ENCODE measurements around the gene ZNF248. TPM values are rescaled to one million over a fixed set of nuclear protein-coding genes. Genes with fewer than 3 reads are reported as not detected.

Gene ZNF248
- total and polyA plus RNA-seq, 2 donors (not counting 1 experiment from before 2014, with no cell fraction given) = 6.9 to 10.9 TPM

DNA sequence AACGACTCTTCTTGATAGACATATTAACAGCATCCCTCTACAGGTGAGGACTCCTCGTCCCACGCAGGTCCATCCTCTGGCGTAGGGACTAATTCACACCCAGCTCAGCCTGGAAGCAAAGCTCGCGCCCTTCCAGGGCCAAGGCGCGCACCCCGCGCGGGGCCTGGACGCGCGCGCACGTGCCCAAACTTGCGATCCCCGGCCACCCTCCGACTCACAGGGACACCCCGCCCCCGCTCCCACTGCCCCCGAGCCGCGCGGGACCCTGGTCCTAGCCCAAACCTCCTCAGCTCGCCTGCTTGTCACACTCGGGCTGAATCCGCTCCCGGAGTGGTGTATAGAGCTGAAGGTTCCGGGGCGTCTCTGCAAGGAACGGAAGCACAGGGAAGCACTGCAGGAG, 76.9 kb downstream of the ZNF248 start:
- no peak for TF ChIP-seq EZH2 (IDR thresholded peaks at IDR 0.05; ENCODE audit: low read length, missing control alignments)
- TF ChIP-seq CTCF (conservative IDR thresholded peaks at IDR 0.05 in 1 of 2, IDR thresholded peaks at IDR 0.05 in 1 of 2; ENCODE audit: low read depth in 1 of 2, low read length in 2 of 2) = no peak
- Histone ChIP-seq H3K4me1 (ENCODE audit: control insufficient read depth, extremely low read depth, insufficient read depth, low read length) (no peaks in the 10 kb centered on the region), H3K27ac (ENCODE audit: insufficient read depth, low read length) (no peak overlapping the region)

DNA sequence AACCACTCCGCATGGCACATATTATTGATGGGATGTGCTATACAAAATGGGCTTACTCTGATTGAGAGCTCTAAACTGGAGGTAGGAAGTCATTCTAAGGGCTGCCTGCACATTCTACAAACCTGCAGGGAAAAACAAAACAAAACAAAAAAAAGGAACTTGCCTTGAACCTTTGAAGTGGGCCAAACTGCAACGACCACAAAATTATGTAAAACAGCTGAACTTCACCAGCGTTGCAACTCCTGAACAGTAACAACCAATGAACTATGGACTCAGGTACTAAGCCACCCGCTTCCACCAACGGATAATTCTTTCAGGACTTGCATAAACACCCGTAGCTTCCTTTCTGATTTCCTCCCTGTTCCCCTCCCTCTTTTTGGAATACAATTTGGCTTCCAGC, 80.4 kb downstream of the ZNF248 start:
- TF ChIP-seq CTCF (conservative IDR thresholded peaks at IDR 0.05 in 1 of 2, IDR thresholded peaks at IDR 0.05 in 1 of 2; ENCODE audit: low read depth in 1 of 2, low read length in 2 of 2) (no peak), EZH2 (IDR thresholded peaks at IDR 0.05; ENCODE audit: low read length, missing control alignments) (no peak)
- Histone ChIP-seq H3K9me3 (ENCODE audit: control insufficient read depth, insufficient read depth, low read depth, low read length) (no peaks in the 10 kb centered on the region), H3K4me2 (ENCODE audit: extremely low read depth, insufficient read depth, low read length) (no peak overlapping the region), H3K9ac (ENCODE audit: insufficient read depth, low read length) (no peak overlapping the region), H3K79me2 (ENCODE audit: control insufficient read depth, insufficient read depth, low read length) (no peaks in the 10 kb centered on the region), H3K4me1 (ENCODE audit: control insufficient read depth, extremely low read depth, insufficient read depth, low read length) (no peaks in the 10 kb centered on the region), H4K20me1 (ENCODE audit: control insufficient read depth, extremely low read depth, insufficient read depth, low read length) (no peaks in the 10 kb centered on the region), H2AFZ (ENCODE audit: low read length) (no peak overlapping the region), H3K36me3 (ENCODE audit: control insufficient read depth, insufficient read depth, low read length) (no peaks in the 10 kb centered on the region), H3K4me3 (replicated peaks in 1 of 4; ENCODE audit: control extremely low read depth in 1 of 4, insufficient read depth in 1 of 4, low read depth in 3 of 4, low read length in 4 of 4) (no peak overlapping the region), H3K27me3 (ENCODE audit: control insufficient read depth, insufficient read depth, low read length) (no peaks in the 10 kb centered on the region), H3K27ac (ENCODE audit: insufficient read depth, low read length) (no peak overlapping the region)
- DNase-seq (ENCODE audit: low read depth in 2 of 2) = no peak

More for the DNA sequence above, 76.9 kb downstream of the ZNF248 start:
- no peak overlapping the region for H3K9ac ChIP-seq (ENCODE audit: insufficient read depth, low read length)
- no peak overlapping the region for H3K4me2 ChIP-seq (ENCODE audit: extremely low read depth, insufficient read depth, low read length)
- no peak overlapping the region for H2AFZ ChIP-seq (ENCODE audit: low read length)
- H3K79me2 ChIP-seq (ENCODE audit: control insufficient read depth, insufficient read depth, low read length) = no peaks in the 10 kb centered on the region
- no peaks in the 10 kb centered on the region for H4K20me1 ChIP-seq (ENCODE audit: control insufficient read depth, extremely low read depth, insufficient read depth, low read length)
- DNase-seq (ENCODE audit: low read depth in 2 of 2) = no peak
- no peak overlapping the region for H3K4me3 ChIP-seq (replicated peaks in 1 of 4; ENCODE audit: control extremely low read depth in 1 of 4, insufficient read depth in 1 of 4, low read depth in 3 of 4, low read length in 4 of 4)
- H3K27me3 ChIP-seq (ENCODE audit: control insufficient read depth, insufficient read depth, low read length) = no peaks in the 10 kb centered on the region
- no peaks in the 10 kb centered on the region for H3K36me3 ChIP-seq (ENCODE audit: control insufficient read depth, insufficient read depth, low read length)
- no peaks in the 10 kb centered on the region for H3K9me3 ChIP-seq (ENCODE audit: control insufficient read depth, insufficient read depth, low read depth, low read length)

- no peaks in the 10 kb centered on the region for H3K79me2 ChIP-seq (ENCODE audit: control insufficient read depth, insufficient read depth, low read length)
- H3K27ac ChIP-seq (ENCODE audit: insufficient read depth, low read length) = no peak overlapping the region
- no peaks in the 10 kb centered on the region for H3K9me3 ChIP-seq (ENCODE audit: control insufficient read depth, insufficient read depth, low read depth, low read length)
- no peak overlapping the region for H3K4me2 ChIP-seq (ENCODE audit: extremely low read depth, insufficient read depth, low read length)
- H3K4me3 ChIP-seq (replicated peaks in 1 of 4; ENCODE audit: control extremely low read depth in 1 of 4, insufficient read depth in 1 of 4, low read depth in 3 of 4, low read length in 4 of 4) = no peak overlapping the region
- H3K36me3 ChIP-seq (ENCODE audit: control insufficient read depth, insufficient read depth, low read length) = no peaks in the 10 kb centered on the region
- DNase-seq (ENCODE audit: low read depth in 2 of 2) = no peak
- TF ChIP-seq CTCF (conservative IDR thresholded peaks at IDR 0.05 in 1 of 2, IDR thresholded peaks at IDR 0.05 in 1 of 2; ENCODE audit: low read depth in 1 of 2, low read length in 2 of 2) (no peak), EZH2 (IDR thresholded peaks at IDR 0.05; ENCODE audit: low read length, missing control alignments) (no peak)
- H2AFZ ChIP-seq (ENCODE audit: low read length) = no peak overlapping the region
- H4K20me1 ChIP-seq (ENCODE audit: control insufficient read depth, extremely low read depth, insufficient read depth, low read length) = no peaks in the 10 kb centered on the region
- H3K4me1 ChIP-seq (ENCODE audit: control insufficient read depth, extremely low read depth, insufficient read depth, low read length) = no peaks in the 10 kb centered on the region
- H3K27me3 ChIP-seq (ENCODE audit: control insufficient read depth, insufficient read depth, low read length) = no peaks in the 10 kb centered on the region
- H3K9ac ChIP-seq (ENCODE audit: insufficient read depth, low read length) = no peak overlapping the region
Measured at GRCh38 chr10:37775612-37776011, 81.8 kb downstream of the ZNF248 start.
